HG03196 (cell line): ENCODE data around the gene LRIT1.
A peak's percentile ranks its signal among the peaks of the same experiment; 100 is the strongest.

ENCODE experiments used
- ATAC-seq: cut with Tn5 transposase; IDR thresholded peaks from one replicate; pipeline ENCODE4 v1.9.1; 2021; ENCODE audit not compliant: unreplicated experiment

LRIT1 gene

DNA sequence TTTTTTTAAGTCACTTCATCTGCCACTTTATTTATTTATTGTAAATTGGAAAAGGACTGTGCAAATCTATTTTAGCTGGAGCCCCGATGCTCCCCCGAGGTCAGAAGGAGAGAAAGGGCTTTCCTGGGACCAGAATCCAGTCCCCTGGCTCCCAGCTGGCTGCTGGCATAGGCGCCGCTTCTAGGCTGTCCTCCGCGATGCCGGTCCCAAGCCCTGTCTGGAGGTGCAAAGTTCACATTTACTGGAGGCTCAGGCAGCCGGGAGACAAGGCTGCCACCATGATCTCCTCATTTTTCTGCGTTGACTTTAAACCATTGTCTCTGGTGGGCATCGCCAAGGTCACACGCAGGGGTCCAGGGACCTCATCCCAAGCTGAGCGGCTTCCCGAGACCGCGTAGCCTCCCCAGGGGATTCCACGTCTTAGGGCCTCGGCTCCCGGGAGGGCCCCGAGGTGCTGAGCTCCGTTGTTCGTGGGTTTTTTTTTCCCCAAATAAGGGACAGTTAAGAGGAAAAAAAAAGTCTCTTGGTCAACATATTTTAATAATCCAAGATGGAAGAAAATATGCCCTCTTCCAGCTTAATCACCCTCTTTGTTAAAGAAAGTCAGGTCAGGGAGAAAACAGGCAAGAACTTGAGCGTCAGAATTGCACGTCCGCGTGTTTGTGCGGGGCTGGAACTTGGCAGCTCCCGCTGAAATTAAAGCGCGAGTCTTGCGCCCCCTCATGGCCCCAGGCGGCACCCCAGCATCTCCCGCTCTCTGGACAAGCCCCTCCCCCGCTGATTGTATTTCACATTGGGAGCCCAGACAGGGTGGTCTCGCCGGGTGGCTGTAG lies 15.4 kb upstream of the LRIT1 start:
- peak; percentile 48 for ATAC-seq

DNA sequence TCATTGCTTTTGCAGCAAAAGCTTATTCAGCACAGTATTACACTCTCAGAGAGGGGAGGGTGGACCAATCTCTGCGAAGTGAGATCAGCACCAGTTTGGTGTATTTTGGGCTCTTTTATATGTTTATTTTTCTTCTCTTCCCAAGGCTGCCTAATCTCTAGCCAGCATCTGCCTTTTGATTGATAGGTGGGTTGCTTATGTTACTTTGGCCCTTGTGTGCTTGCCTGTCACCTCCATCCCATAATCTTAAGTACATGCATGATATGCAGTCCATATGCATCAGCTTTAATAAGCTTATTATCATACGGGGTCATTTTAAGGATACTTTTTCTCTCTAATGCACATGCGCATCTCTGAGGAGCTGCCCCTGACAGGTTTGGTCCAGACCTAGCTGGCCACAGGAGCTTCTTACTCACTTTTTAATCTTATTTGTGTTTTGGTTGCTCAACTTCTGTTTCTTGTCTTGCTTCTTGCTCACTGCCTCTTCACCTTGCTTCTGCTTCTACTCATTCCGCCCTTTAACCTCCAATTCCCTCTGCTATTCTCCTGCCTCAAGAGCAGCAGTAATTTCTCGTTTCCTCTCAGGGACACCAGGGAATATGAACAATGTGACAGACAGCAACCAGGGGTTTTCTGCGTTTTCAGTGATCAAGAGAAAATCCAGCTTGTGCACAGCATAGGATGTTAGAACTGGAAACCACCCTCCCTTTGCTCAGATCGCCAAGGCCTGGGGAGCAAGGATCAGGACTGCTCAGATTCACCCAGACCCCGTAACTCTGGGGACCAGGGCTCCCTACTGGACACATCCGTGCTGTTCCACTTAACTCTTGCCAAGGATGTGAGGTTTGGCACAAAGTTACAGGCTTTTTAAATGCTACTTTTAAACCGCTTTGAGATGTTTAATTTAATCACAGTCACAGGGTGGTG lies 13.5 kb upstream of the LRIT1 start:
- ATAC-seq, result no peak

DNA sequence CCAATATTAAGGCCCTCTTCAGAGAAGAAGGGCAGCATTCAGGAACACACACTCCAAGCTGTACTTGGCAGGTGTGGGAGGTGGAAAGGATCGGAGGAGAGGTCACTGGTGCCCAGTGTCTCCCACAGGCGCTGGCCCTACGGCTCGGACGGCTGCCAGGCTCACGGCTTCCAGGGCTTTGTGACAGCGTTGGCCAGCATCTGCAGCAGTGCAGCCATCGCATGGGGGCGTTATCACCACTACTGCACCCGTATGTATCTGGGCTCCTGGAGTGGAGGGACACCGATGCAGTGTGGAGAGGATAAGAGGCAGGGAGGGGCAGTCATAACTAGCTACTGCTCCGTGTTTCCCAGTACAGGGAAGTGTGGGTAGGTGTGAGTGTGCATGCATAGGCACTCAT lies 7.4 kb upstream of the LRIT1 start:
- no peak for ATAC-seq

DNA sequence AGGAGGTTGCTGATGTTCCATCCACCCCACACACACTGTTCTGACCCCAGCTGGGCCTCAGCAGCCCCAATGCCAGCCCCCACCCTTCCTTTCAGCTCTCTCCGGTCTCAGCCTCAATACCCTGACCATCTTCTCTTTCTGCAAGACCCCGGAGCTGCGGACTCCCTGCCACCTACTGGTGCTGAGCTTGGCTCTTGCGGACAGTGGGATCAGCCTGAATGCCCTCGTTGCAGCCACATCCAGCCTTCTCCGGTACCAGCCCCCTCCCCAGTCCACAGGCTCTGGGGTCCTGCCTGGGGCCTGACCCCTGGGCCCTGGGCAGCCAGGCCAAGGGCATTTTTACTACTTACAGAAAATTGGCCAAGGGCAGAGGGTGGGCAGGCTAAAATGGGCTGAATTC lies 6.2 kb upstream of the LRIT1 start:
- ATAC-seq, result no peak

DNA sequence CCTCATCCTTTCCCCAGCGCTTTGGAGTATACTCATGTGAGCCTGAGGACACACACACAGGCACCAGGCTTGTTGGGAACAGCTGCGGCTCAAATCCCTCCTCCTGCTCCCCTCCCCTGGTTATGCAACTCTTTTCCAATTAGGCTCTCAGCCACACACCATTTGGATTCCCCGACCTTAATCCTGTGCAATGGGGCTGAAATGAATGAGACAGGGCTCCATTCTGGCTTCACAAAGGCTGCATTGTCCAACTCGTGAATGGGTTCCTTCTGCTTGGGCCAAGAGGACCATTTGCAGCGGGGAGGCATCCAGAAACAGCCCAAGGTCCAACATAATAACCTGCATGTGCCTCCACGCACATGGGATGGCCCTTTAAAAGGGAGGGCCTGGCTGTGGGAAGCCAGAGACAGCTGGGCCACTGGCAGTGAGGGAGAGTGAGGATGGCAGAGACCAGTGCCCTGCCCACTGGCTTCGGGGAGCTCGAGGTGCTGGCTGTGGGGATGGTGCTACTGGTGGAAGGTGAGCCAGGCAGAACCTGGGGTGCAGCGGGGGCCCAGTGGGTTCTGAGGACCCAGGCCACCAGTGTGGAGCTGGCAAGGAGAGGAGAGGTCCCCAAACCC lies 3.4 kb upstream of the LRIT1 start, which contains the start of gene RGR:
TSS of gene RGR (plus strand) at position 403 of the 620 bp plus-strand sequence. CDS start at position 441, 38 bp downstream.
- ATAC-seq, result no peak

DNA sequence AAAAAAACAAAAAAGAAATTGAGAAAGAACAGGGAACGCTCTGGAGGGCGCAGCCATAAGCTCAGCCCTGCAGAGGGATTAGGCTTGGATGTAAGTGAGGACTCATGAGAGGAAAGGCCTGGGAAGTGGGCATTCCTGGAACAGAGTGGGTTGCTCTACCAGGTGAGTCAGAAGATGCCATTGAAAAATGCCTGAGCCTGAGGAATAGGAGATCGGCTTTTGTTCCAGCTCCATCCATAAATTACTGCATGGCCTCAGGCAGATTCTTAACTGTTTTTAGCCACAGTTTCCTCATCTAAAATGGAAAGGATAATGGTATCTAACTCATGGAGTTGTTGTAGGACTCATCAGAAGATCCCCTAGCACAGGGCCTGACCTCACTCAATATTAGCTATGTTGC lies 2.4 kb upstream of the LRIT1 start:
- ATAC-seq, result no peak

DNA sequence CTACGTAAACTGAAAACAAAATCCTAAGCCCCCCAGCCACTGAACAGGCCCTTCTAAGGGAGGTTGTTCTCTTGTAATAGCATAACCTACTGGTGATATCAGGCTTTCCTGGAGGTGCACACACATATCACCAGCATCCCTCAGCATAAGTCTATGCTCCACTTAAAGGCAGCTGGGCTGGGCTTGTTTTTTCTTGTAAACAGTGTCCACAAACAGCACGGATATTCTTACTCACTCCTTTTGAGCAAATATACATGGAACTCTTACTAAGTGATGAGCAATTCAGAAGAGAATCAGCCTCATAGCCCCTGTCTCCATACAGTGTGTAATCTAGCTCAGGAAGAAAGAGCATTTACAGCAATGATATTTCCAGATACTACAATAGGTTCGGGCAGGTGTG lies 2.4 kb downstream of the LRIT1 start:
- ATAC-seq, result no peak

DNA sequence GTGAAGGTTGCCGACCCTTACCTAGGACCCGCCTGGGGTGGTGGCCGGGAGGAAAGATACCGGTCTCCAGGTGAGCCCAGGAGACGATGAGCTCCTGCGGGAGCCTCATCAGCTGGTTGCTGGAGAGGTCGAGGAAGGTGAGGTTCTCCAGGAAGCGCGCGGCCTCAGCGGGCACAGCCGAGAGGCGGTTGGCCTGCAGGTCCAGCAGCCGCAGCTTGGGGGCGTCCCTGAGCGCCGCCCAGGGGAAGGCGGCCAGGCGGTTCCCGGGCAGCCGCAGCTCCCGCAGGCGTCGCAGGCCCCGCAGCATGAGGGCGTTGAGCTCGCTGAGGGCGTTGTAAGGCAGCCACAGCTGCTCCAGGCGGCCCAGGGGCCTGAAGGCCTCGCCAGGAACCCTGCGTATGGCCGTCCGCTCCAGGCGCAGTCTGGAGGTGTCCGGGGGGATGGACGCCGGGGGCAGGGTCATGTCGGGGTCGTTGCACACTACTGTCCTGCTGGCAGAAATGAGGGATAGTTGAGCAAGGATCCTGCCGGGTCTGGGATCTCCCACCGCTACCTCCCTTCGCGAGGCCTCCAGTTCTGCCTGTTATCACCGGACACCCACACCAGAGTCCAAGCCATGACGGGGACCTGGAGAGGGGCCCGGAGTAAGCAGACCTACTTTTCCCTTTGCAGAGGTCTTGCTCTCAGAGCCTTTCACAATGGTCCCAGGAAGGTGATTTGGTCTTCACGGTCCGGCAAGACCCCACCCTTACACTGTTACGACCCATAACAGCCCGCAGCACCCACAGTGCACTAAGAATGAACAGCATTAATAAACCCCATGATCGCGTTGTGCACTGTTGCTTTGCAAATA lies 3.9 kb downstream of the LRIT1 start:
- no peak for ATAC-seq

DNA sequence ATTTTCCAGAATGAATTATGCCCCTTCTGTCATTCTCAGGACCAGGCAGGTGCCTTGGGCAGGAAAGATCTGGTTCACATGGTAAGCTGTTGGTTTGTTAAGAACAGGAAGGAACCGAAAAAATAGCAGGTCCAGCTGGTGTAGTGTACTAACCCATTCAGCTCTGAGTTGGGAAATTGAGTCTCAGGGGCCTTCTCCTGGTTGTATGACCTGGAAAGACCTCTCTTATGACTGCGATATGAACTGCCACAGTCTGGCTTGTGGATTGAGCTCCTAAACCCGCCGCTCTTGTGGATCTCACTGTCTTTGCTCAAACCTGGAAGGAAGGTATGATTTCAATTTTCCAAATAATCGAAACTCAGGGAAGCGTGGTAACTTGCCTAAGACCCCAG lies 4.5 kb downstream of the LRIT1 start:
- no peak for ATAC-seq

DNA sequence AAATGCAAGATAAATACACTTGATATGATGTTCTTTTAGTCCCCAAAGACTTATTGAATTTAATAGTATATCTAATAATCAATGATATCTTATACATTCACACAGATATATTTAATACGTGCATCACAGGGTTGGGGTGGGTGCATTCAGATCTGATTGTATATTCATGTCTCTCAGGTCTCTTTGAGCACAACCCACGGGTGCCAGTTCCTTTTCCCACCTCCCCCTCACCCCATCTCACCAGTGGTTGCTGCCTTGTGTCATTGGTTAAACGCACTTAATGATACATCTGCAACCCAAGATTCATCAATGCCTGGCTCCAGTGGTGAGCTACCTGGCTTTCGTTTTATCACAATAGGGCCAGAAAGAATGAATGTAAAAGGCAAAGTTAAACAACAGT lies 6.2 kb downstream of the LRIT1 start:
- no peak for ATAC-seq

DNA sequence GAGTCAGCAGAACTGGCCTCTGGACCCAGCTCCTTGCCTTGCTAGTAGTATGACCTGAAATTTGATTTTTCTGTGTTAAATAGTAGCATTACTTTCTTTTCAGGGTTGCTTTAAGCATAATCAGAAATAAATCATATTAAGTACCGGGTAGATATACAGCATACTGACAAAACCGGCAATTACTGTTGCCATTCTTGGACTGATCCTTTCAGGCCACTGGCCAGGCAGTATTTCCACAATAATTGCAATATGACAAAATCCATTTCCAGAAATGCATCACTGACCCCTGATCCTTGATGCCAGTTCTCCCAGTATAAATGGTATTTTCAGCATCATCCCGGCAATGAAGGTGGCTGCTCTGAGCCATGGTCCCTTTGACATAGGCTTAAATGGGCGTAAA lies 6.9 kb downstream of the LRIT1 start:
- no peak for ATAC-seq

DNA sequence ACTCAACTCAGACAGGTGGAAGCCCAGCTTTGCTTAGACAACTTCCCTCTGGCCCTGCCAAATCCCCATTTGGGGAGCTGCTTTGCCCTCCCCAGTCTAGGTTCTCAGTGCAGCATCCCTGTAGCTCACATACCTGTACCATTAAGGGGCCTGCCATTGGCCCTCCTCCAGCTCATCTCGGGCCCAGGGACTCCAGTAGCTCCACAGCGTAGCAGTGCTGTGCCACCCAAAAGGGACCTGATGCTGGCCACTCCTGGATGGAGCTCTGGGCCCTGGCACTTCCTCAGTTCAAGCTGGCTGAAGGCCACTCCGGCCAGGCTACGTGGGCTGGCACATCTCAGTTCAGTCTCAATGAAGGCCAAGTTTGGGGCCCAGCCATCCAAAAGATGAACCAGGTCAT lies 7.4 kb downstream of the LRIT1 start:
- ATAC-seq, result no peak

DNA sequence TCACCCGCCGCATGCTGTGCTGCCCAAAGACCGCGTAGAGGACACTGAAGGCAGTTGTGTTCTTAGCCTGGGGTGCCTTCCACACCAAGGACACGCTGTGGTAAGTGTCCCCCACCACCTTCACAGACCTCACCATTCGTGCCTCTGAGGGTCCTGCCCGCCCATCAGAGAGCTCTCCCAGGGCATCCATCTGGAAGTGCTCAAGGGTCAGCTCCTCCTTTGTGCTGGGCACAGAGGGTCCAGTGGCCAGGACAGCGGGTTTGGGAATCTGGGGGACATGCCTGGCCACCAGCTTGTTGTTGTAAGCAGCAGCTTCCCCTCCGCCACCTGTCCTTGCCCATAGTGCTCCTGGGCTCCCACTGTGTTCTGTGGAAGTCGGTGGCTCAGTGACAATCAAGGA lies 9.0 kb downstream of the LRIT1 start:
- ATAC-seq, result no peak

DNA sequence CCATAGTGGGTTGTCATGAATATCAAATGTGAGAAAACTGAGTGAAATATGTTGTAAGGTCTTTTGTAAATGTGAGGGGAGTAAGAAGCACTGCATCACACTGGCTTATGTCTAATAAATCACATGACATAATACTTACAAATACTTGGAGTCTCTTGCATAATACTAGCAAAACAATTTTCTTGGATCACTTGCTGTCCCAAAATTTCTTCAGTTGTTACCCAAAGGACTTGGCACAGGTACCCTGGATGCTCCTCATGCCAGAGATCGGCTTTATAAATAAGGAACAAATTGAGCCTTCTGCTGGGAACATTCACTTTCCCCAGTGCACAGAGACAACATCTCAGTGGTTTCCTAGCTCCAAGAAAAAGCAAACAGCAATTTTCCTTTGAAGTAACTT lies 11.0 kb downstream of the LRIT1 start:
- no peak for ATAC-seq

DNA sequence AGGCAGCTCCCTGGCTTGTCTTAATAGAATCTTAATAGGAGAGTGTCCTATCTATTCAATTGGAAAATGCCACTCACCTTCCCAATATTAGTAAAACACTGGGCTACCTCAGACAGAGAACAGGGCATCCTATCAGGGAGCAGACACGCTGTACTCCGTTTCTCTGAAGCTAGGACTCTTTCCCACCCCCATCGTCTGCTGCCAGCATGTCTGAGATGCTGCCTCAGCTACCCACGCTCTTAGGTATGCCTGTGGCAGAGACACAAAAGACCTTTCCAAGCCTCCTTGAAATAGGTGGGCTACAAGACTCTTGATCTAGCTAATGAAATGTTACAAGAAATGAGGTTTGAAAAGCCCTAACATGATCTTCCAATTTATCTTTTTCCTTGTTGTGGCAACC lies 13.5 kb downstream of the LRIT1 start:
- ATAC-seq, result no peak

DNA sequence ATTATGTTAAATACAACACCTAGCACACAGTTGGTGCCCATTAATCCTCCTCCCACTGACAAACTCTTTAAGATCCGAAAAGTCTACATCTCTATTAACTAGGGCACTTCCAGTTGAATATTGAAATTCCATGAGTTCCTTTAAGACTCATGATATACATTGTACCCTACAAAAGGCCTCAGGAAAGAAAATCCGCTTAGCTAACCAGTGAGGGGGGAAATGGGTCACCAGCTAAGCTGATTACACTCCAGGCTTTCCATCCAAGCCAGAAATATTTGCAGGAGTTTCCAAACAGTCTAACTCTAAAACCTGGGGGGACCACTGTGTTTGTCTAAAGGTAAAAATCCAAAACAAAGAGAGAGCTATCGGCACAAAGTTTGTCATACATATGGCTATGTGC lies 14.7 kb downstream of the LRIT1 start:
- no peak for ATAC-seq

DNA sequence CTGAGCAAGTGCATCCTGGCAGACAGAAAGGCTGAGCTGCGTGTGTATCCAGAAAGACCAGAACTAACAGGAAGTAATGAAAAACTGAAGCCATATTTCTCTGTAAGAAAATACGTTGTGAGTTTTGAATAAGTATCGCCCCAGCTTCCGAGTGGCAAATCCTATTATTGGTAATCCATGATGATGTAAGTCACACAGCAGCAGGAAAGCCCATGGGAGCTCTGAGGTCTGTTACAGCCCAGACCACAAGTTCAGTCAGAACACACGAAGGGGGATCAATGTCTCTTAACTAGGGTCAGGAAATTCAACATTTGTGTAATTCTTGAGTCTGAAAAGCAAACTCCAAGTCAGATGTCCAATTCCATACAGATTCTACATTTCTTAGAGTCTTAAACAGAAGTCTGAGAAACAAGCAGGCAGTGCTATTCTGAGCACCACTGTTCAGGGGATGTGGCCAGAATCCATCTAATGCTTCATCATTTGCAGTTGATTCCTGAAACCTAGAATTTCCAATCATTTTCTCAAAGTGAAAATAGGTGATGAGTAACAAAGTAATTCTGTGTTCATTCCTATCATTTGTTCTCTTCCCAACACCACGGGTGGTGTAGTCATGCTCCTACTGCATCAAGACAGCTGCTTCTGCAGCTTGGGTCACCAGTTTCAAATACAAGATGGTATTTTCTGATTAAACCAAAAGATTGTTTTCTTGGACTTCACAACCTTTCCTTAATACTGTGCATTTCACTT lies 15.7 kb downstream of the LRIT1 start, which contains the start of gene LRIT2:
TSS of gene LRIT2 (minus strand) at position 118 of the 747 bp plus-strand sequence. CDS start at position 94, 24 bp downstream.
- no peak for ATAC-seq

DNA sequence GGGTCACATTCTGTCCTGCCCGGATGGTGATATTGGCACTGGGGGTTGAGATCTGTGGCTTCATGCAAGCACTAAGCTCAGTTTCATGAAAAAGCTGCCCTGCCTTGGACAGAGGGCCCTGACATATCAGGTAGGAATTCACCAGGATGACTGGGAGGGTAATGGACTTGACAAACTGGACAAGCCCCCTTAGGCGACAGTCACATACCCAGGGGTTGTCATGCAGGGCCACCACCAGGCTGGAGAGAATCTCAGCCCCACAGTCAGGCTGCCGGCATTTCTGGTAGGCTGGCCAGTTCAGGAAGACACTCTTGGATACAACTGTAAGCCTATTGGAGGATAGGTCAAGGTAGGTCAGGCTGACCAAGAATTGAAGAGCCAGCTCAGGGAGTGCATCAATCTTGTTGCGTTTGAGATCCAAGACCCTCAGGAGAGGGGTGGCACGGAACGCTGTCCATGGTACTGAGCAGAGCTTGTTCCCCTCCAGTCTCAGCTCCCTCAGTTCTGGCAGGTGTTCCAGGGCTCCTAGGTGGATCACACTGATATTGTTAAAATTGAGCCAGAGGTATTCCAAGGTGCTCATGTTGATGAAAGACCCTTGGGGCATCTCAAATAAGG lies 16.8 kb downstream of the LRIT1 start:
- ATAC-seq, result no peak

DNA sequence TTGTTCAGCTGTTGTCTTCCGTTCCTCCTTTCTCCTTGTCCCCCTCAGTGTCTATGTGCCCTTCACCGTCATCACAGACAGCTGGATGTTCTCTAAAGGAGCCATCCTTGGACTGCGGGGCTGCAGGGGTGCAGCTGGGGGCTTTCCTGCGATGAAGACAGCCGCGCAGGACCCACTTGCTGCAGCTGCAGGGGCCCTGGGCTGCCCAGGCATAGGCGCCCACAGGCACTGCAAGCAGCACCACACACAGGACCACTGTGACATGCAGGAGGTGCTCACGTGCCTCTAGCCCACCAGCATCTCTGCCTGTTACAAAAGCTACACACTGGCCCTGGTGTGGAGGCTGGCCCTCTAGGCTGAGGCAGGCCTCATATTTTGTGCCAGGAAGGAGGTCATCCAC lies 19.4 kb downstream of the LRIT1 start:
- ATAC-seq, result no peak
